Bronchial epithelial cell (primary cell): Measurements from ENCODE around the gene GMDS. TPM values are rescaled to one million over a fixed set of nuclear protein-coding genes. Genes with fewer than 3 reads are reported as not detected.
"Not testable (repeated sequence)": the region's sequence is repeated elsewhere in the genome, so short reads cannot be mapped to it uniquely, and the experiment has no call there.

Experiments used
- DNase-seq: peaks from one replicate; pipeline ENCODE4 v3.0.0-alpha.2; 2010; ENCODE audit warnings: low read depth
- FAIRE-seq: peaks from 2 replicates; lab custom pipeline; 2011; peaks lifted over from hg19 to GRCh38; lab: Jason Lieb, UNC
- H3K27me3 ChIP-seq: 2 replicates; pipeline ENCODE4 v1.5.1; 2011; ENCODE audit warnings: low read length; ENCODE audit not compliant: control insufficient read depth, insufficient read depth
- H3K36me3 ChIP-seq: 2 replicates; pipeline ENCODE4 v1.5.1; 2011; ENCODE audit warnings: low read length; ENCODE audit not compliant: control insufficient read depth, insufficient read depth
- H3K4me3 ChIP-seq: 2 replicates; pipeline ENCODE4 v1.5.1; 2011; ENCODE audit warnings: mild to moderate bottlenecking, low read depth, low read length, control low read depth
- CTCF ChIP-seq: IDR thresholded peaks from 2 replicates; pipeline ENCODE4 v1.5.1; 2011; ENCODE audit warnings: mild to moderate bottlenecking, moderate library complexity, low read length, control low read depth, inconsistent platforms; ENCODE audit not compliant: insufficient read depth, severe bottlenecking
- total RNA-seq: library from RNA; depleted of rRNA; stranded (reverse); fragments of >200 nt; gene quantifications from 2 replicates; pipeline ENCODE4 v1.2.1, GENCODE V29; 2014

The GMDS gene
- total RNA-seq, 1 donor from 2014 or later: 8.2 TPM

GRCh38 chr6:1670711-1671462 lies 574.5 kb downstream of the GMDS start:
- H3K36me3 ChIP-seq: no peaks in the 10 kb centered on the region
- no peak for TF ChIP-seq CTCF
- DNase-seq (peak; percentile 42), FAIRE-seq (no peak)
- no peaks in the 10 kb centered on the region for H3K27me3 ChIP-seq
- H3K4me3 ChIP-seq: no peak overlapping the region

GRCh38 chr6:1669996-1670395 lies 575.4 kb downstream of the GMDS start:
- FAIRE-seq (no peak), DNase-seq (no peak)
- no peaks in the 10 kb centered on the region for H3K36me3 ChIP-seq
- no peak overlapping the region for H3K4me3 ChIP-seq
- TF ChIP-seq CTCF: no peak
- H3K27me3 ChIP-seq: no peaks in the 10 kb centered on the region

- FAIRE-seq, H3K4me3 ChIP-seq, DNase-seq, H3K27me3 ChIP-seq, H3K36me3 ChIP-seq: not testable (repeated sequence)
These were observed 576.9 kb downstream of the GMDS start for GRCh38 chr6:1668456-1668855.

GRCh38 chr6:1667805-1668175 lies 577.6 kb downstream of the GMDS start:
- Histone ChIP-seq H3K36me3 (no peaks in the 10 kb centered on the region), H3K4me3 (no peak overlapping the region), H3K27me3 (no peaks in the 10 kb centered on the region)
- no peak for DNase-seq
- TF ChIP-seq CTCF: no peak
- no peak for FAIRE-seq

- Histone ChIP-seq H3K36me3 (no peaks in the 10 kb centered on the region), H3K4me3 (no peak overlapping the region), H3K27me3 (no peaks in the 10 kb centered on the region)
- no peak for DNase-seq
- TF ChIP-seq CTCF: no peak
- FAIRE-seq: no peak
These were observed 578.2 kb downstream of the GMDS start for GRCh38 chr6:1667012-1667804.

DNA sequence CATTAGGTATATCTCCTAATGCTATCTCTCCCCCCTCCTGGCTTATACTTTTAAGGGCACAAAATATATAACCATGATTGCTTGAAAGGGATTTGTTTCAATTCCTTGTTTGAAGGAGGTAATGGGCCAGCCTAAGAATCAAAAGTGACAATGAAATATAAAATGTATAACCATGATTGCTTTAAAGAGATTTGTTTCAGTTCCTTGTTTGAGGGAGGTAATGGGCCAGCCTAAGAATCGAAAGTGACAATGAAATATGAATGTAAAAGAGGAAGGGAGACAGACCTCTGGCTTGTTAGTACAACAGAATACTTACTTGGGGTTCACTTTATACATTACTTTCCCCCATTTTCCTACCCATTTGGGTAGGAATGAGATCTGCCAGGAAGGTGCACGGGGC lies 580.2 kb downstream of the GMDS start:
- H3K4me3 ChIP-seq: no peak overlapping the region
- FAIRE-seq (no peak), DNase-seq (no peak)
- H3K27me3 ChIP-seq: no peaks in the 10 kb centered on the region
- no peaks in the 10 kb centered on the region for H3K36me3 ChIP-seq
- no peak for TF ChIP-seq CTCF
